ENCODE data around the gene ANKRD36C. TPM values are rescaled to one million over a fixed set of nuclear protein-coding genes. Genes with fewer than 3 reads are reported as not detected.
"Not testable (repeated sequence)": the region's sequence is repeated elsewhere in the genome, so short reads cannot be mapped to it uniquely, and the experiment has no call there.

Gene ANKRD36C
- total RNA-seq, 1 donor: 83.4 TPM

DNA sequence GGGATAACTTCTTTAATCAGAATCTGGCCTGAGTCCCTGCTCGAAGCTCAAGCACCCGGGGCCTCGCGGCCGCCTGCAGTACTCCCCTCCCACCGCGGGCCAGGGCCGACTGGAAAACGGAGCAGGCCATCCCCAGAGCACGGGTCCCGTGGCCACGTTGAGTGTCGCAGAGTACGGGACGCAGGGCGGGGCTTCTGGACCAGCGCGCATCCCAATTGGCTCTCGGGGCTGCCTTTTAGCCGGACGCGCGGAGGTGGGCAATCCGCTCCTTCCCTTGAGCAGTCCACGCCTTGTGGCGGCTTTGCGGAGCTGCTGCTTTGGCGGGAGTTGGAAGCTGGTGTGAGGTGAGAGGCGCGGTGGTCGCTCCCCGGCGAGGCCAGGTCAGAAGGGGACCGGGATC, 202.2 kb downstream of the ANKRD36C start:
- not testable (repeated sequence) for H3K27me3 ChIP-seq (ENCODE audit: insufficient read depth, low read length); H3K9me3 ChIP-seq (ENCODE audit: low read depth, low read length); H3K4me3 ChIP-seq (ENCODE audit: low read length); H3K4me1 ChIP-seq (ENCODE audit: insufficient read depth, low read length)

DNA sequence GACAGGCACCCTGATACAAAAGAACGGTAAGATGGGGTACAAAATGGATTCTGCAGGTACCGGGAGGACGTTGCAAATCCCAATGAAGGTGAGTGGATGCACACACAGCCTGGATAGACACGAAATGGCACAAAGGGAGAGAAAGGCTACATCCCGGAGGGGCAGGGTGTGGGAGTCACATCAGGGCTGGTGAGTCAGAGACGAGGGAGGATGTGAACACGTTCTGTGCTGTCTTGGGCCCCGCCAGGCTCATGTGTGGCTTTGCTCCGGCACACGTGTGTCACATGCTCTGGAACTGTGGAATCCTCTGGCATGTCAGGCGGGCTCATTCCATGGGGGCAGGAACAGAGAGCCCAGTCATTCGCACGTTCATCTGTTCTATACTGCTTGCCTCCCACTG, 203.0 kb downstream of the ANKRD36C start:
- not testable (repeated sequence) for H3K4me3 ChIP-seq (ENCODE audit: low read length); H3K27me3 ChIP-seq (ENCODE audit: insufficient read depth, low read length); H3K4me1 ChIP-seq (ENCODE audit: insufficient read depth, low read length); H3K9me3 ChIP-seq (ENCODE audit: low read depth, low read length)

Other genes starting within 250 kb of the ANKRD36C start
- gene GPAT2, start 43.1 kb upstream of the ANKRD36C start, total RNA-seq: 1.3 TPM
- 1.5 TPM for gene ADRA2B, start 124.7 kb upstream of the ANKRD36C start, total RNA-seq
- 6.5 TPM for gene ASTL, start 146.7 kb upstream of the ANKRD36C start, total RNA-seq
- gene DUSP2, start 153.6 kb upstream of the ANKRD36C start, total RNA-seq: 891 TPM
- gene STARD7, start 217.0 kb upstream of the ANKRD36C start, total RNA-seq: 96.8 TPM